NCI-H524 (cell line): ENCODE data around the gene ENOSF1.

Experiments
- DNase-seq, 2 experiments: peaks; one replicate each; lab custom pipeline; 2025; lab: John Stamatoyannopoulos, UW

ENOSF1 gene

DNA sequence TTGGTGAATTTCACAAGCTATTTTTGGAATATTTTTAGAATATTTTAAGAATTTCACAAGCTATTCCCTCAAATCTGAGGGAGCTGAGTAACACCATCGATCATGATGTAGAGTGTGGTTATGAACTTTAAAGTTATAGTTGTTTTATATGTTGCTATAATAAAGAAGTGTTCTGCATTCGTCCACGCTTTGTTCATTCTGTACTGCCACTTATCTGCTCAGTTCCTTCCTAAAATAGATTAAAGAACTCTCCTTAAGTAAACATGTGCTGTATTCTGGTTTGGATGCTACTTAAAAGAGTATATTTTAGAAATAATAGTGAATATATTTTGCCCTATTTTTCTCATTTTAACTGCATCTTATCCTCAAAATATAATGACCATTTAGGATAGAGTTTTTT lies 39.1 kb downstream of the ENOSF1 start:
- no peak for DNase-seq

- no peak for DNase-seq
Measured at GRCh38 chr18:671405-671804, 41.0 kb downstream of the ENOSF1 start.

- no peak for DNase-seq
Measured at GRCh38 chr18:670522-670921, 41.9 kb downstream of the ENOSF1 start.

DNA sequence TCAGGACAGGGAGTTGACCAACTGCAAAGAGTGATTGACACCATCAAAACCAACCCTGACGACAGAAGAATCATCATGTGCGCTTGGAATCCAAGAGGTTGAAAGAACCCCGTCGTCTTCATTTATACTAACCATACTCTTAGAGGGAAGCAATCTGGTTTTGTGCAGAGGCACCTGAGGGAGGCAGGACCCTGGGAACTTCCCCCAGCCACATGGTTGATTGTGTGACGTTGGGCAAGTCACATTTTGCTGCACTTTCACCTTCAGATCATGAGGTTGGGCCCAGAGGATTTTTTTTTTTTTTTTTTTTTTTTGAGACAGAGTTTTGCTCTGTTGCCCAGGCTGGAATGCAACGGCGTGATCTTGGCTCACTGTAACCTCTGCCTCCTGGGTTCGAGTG lies 43.4 kb downstream of the ENOSF1 start:
- no peak for DNase-seq

GRCh38 chr18:668260-668659 lies 44.2 kb downstream of the ENOSF1 start:
- no peak for DNase-seq

- no peak for DNase-seq
Measured at GRCh38 chr18:666628-667027, 45.8 kb downstream of the ENOSF1 start.

DNA sequence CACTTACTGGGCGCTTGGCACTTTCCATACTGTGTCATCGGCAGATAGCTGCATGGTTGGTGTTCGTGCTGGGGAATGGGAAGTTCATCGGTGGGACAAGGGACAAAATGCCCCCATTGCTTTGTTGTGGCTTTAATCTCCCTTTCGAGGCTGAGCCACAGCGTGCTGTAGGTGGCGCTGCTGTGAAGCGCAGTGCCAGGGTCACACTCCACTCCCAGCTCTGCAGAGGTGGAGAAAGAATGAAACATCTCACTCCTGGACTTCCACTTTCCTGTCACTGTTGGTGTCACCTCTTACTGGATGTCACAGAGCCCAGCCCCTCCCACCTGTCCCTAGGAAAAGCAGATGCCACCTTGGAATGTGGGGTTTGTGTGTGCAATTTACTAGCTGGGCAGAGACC lies 46.3 kb downstream of the ENOSF1 start:
- no peak for DNase-seq

DNA sequence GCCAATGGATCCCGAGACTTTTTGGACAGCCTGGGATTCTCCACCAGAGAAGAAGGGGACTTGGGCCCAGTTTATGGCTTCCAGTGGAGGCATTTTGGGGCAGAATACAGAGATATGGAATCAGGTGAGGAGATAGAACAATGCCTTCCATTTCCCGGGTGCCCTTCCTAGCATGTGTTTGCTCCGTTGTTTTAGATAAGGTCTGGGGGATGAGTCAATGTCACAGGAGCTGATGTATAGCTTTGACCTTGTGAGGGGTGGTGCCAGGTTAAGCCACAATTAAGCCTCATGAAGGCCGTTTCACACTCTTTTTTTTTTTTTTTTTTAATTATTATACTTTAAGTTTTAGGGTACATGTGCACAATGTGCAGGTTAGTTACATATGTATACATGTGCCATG lies 50.2 kb downstream of the ENOSF1 start:
- no peak for DNase-seq

DNA sequence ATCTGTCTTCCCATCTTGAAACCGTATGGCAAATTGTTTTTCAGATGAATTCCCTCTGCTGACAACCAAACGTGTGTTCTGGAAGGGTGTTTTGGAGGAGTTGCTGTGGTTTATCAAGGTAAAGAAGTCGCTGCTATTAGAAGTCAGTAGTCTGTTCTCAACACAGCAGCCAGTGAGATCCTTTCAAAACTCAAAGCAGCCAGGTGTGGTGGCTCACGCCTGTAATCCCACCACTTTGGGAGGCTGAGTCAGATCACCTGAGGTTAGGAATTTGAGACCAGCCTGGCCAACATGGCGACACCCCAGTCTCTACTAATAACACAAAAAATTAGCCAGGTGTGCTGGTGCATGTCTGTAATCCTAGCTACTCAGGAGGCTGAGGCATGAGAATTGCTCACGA lies 52.8 kb downstream of the ENOSF1 start:
- DNase-seq, result no peak

GRCh38 chr18:658947-659533 lies 53.4 kb downstream of the ENOSF1 start:
- no peak for DNase-seq

GRCh38 chr18:658001-658946 lies 54.2 kb downstream of the ENOSF1 start:
- DNase-seq, result peak; percentile 79 to 83

DNA sequence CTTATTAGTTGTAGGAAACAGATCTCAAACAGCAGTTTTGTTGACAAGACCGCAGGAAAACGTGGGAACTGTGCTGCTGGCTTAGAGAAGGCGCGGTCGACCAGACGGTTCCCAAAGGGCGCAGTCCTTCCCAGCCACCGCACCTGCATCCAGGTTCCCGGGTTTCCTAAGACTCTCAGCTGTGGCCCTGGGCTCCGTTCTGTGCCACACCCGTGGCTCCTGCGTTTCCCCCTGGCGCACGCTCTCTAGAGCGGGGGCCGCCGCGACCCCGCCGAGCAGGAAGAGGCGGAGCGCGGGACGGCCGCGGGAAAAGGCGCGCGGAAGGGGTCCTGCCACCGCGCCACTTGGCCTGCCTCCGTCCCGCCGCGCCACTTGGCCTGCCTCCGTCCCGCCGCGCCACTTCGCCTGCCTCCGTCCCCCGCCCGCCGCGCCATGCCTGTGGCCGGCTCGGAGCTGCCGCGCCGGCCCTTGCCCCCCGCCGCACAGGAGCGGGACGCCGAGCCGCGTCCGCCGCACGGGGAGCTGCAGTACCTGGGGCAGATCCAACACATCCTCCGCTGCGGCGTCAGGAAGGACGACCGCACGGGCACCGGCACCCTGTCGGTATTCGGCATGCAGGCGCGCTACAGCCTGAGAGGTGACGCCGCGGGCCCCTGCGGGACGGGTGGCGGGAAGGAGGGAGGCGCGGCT lies 55.0 kb downstream of the ENOSF1 start, which contains the start of gene TYMS:
Gene TYMS, plus strand, starts transcription at position 343 of the 690 bp plus-strand sequence. Its CDS starts 90 bp downstream, at position 433.
- DNase-seq, result peak; percentile 67 to 88

- no peak for DNase-seq
Measured at GRCh38 chr18:655445-655844, 57.0 kb downstream of the ENOSF1 start.

DNA sequence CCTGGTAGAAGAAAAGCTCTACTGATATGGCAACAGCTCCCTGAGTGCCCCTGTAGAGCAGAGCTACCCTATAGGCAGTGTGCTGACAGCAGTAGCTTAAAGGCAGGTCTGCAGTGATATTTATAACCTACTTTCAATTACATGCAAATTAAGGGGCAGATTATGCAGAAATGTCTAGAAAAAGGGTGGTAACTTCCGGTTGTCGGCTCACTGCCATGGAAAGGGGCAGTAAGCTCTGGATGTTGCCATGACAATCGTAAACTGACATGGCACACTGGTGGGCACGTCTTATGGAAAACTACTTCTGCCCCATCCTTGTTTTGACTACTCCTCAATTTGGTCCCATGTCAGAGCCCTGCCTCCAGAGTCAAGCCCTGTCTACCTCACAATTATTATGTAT lies 57.8 kb downstream of the ENOSF1 start:
- DNase-seq, result no peak

DNA sequence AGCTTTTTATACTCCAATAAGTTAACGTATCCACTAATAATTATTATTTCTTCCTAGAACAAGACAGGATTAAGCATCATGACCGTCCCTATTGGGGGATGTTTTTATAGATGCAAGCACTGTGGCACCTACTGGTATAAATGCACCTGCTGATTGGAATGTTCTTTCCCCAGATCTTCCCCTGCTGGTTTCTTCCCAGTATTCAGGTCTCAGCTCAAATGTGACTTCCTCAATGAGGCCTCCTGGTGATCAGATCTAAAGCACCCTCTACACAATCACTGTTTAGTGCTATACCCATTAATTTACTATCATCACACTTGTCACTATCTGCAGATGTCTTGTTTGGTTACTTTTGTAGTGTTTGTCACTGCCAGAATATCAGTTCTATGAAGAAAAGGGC lies 58.9 kb downstream of the ENOSF1 start:
- DNase-seq, result no peak

GRCh38 chr18:652131-652530 lies 60.3 kb downstream of the ENOSF1 start:
- no peak for DNase-seq

DNA sequence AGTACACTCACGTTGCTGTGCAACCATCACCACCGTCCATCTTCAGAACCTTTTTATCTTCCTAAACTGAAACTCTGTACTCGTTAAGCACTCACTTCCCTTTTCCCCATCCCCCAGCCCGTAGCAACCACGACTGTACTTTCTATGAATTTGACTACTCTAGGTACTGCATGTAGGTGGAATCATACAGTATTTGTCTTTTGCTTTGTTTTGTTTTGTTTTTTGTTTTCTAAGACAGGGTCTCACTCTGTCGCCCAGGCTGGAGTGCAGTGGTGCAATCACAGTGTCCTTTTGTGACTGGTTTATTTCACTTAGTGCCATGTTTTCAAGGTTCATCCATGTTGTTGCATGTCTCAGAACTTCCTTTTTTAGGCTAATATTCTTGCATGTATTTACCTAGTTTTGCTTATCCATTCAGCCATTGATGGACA lies 62.0 kb downstream of the ENOSF1 start:
- no peak for DNase-seq

DNA sequence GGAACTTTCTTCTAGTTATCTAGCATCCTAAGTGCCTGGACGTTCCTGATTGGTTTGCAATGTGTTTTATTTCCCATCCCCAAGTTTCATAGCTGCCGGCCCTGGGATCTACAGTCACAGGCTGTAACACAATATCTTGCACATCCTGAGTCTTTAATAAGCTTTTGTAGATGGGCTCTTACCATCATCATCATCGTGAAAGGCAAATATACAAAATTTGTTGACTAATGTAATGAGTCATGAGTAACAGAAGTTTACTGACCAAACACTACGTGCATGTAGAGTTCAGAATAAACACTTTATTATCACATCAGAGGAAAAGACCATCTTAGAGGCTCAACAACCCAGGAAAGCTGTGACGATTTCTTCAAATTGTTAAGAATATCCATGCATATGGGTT lies 63.1 kb downstream of the ENOSF1 start:
- no peak for DNase-seq

DNA sequence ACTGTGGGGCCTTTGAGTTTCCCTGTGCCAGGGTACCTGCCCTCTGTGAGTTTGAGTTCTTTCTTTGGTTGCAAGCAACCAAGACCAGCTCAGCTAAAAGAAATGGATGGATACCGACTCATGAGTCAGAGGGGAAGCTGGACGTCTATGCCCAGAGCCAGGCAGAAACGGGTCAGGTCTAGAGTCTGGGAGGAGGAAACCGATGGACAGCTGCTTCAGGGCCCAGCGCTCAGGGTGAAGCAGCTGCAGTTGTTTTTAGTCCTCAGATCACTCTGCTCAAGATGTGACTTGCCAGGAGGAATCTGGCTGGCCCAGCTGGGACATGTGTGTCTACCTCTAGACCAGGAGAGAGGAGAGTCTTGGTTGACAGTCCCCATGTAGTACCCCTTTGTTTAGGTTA lies 65.1 kb downstream of the ENOSF1 start:
- DNase-seq, result no peak

DNA sequence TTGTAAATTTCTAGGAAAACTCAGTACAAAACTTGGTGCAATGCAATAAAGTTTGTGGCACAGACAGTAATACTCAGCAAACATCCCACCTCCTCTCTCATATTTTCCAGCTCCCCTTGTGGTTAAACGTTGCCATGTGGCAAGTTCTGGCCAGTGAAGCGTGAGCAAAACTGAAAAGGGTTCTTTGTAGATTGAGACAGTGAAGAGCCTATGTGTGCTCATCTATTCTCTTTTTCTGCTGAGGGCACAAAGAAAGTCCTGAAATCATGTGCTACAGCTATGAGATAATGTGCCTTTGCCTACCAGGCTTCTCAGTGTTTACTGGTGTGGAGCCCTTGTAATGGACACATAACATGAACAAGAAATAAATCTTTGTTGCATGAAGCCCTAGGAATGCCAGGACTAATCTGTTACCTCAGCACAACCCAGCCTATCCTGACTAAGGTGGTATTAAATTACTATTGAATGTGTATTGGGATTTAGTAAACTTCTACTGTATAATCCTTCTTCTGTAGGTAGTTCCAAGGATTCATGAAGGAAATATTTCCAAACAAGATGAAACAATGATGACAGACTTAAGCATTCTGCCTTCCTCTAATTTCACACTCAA lies 67.9 kb downstream of the ENOSF1 start:
- no peak for DNase-seq

- no peak for DNase-seq
Measured at GRCh38 chr18:641224-641623, 71.2 kb downstream of the ENOSF1 start.

- DNase-seq, result no peak
Measured at GRCh38 chr18:635171-635570, 77.3 kb downstream of the ENOSF1 start.
